ENCODE results near the gene QARS1. TPM values are rescaled to one million over a fixed set of nuclear protein-coding genes. Genes with fewer than 3 reads are reported as not detected.
A peak's percentile ranks its signal among the peaks of the same experiment; 100 is the strongest.

The QARS1 gene
- total RNA-seq, 1 donor from 2014 or later, result 393 TPM

DNA sequence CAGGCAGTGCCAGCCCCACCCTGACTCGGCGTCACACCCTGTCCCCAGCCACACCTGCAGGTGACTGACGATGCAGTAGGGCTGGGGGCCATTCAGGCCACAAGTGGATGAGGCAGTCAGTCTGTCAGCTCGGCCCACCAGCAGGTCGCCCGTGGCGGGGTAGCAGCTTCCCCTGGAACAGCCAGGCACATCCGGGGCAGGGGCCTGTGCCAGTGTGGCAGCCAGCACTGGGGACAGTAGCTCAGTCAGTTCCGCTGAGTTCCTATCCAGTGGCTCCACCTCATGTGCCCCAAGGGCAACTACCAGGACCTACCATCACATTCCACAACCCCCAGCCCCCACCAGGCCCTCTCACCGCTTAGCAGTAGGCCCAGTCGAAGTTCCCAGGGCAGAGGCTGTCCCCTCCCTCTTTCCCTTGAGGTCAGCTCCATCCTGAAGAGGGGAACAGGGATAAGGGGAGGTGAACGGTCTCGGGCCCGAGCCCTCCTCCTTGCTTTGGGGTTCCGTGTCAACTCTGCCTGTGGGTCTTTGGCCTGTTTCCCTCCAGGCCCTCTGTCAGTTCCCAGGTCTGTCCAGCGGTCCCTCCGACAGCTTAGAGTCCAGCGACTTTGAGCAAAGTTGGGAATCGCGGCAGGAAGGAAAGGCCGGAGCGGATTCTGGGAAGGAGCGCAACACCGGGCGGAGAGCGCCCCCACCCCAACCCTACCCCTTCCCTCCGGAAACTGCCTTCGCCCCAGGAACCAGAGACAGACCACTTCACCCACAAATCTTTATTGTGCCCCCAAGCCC, 28.1 kb upstream of the QARS1 start, which contains the start of gene LAMB2:
Gene LAMB2 (minus strand): TSS at position 614 of the 789 bp plus-strand sequence. CDS start 183 bp downstream, at position 431.
- Histone ChIP-seq H3K36me3 (ENCODE audit: control insufficient read depth in 3 of 3, insufficient read depth in 3 of 3, low read length in 3 of 3) (peaks cover 35 to 37% (median 36%) of the 10 kb centered on the region in 3 donors), H3K27me3 (ENCODE audit: control insufficient read depth in 3 of 3, insufficient read depth in 3 of 3, low read length in 3 of 3) (peaks cover 0 to 2% (median 0%) of the 10 kb centered on the region in 3 donors), H3K4me3 (ENCODE audit: low read length in 3 of 3) (peak within 1 kb of the TSS; percentile 91 to 99 (median 98)), H3K4me1 (ENCODE audit: control insufficient read depth in 3 of 3, insufficient read depth in 3 of 3, low read length in 3 of 3) (peaks cover 36 to 53% (median 37%) of the 10 kb centered on the region in 3 donors), H3K9ac (ENCODE audit: low read depth in 1 of 3, low read length in 3 of 3) (peak within 1 kb of the TSS; percentile 89 to 96 (median 92)), H3K27ac (ENCODE audit: low read depth, low read length) (peak within 1 kb of the TSS; percentile 88), H3K9me3 (ENCODE audit: control insufficient read depth in 3 of 3, low read length in 3 of 3) (no peaks in the 10 kb centered on the region)

DNA sequence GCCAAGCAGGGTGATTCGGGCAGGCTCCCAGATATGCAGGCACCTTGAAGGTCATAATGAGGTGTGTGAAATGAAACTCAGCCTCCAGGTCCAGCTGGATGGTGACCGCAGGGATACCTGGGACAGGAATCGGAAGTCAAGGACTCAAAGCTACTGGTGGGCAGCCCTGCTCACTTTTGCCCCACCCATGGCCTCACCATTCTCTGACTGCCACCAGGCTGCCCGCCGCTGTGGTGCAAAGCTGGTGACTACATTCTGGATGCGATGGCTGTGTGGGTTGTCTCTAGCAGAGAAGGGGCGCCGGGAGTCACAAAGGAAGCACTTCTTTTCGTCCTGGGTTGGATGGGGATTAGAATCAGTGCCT, 27.5 kb upstream of the QARS1 start:
- H3K4me1 ChIP-seq (ENCODE audit: control insufficient read depth in 3 of 3, insufficient read depth in 3 of 3, low read length in 3 of 3), result peaks cover 36 to 53% (median 37%) of the 10 kb centered on the region in 3 donors
- H3K27ac ChIP-seq (ENCODE audit: low read depth, low read length), result peak overlapping the region; percentile 88
- H3K9ac ChIP-seq (ENCODE audit: low read depth in 1 of 3, low read length in 3 of 3), result peak overlapping the region; percentile 89 to 96 (median 92)
- H3K4me3 ChIP-seq (ENCODE audit: low read length in 3 of 3), result peak overlapping the region; percentile 91 to 99 (median 98)
- H3K36me3 ChIP-seq (ENCODE audit: control insufficient read depth in 3 of 3, insufficient read depth in 3 of 3, low read length in 3 of 3), result peaks cover 35 to 39% (median 38%) of the 10 kb centered on the region in 3 donors
- H3K9me3 ChIP-seq (ENCODE audit: control insufficient read depth in 3 of 3, low read length in 3 of 3), result no peaks in the 10 kb centered on the region
- no peaks in the 10 kb centered on the region for H3K27me3 ChIP-seq (ENCODE audit: control insufficient read depth in 3 of 3, insufficient read depth in 3 of 3, low read length in 3 of 3)

DNA sequence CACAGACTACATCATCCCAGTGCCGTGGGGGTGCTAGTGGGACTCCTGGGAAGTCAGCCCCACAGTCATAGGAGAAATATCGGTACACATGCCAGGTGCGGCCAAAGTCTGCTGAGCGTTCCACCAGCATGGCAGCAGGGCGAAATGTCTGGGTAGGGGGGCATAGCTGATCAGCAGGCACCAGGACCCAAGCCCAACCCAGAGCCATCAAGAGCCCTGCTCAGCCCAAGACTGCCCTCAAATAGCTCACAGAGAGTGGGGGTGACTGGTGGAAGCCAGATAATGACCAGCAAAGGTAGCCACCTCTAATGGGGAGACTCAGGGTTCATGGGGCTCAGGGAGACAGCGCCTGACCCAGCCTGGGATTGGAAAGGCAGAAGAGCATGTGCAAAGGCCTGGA, 27.0 kb upstream of the QARS1 start:
- Histone ChIP-seq H3K36me3 (ENCODE audit: control insufficient read depth in 3 of 3, insufficient read depth in 3 of 3, low read length in 3 of 3) (peaks cover 38 to 44% (median 43%) of the 10 kb centered on the region in 3 donors), H3K27me3 (ENCODE audit: control insufficient read depth in 3 of 3, insufficient read depth in 3 of 3, low read length in 3 of 3) (no peaks in the 10 kb centered on the region), H3K4me1 (ENCODE audit: control insufficient read depth in 3 of 3, insufficient read depth in 3 of 3, low read length in 3 of 3) (peaks cover 36 to 53% (median 37%) of the 10 kb centered on the region in 3 donors), H3K9me3 (ENCODE audit: control insufficient read depth in 3 of 3, low read length in 3 of 3) (no peaks in the 10 kb centered on the region), H3K4me3 (ENCODE audit: low read length in 3 of 3) (peak overlapping the region; percentile 91 to 99 (median 98)), H3K27ac (ENCODE audit: low read depth, low read length) (peak overlapping the region; percentile 88), H3K9ac (ENCODE audit: low read depth in 1 of 3, low read length in 3 of 3) (peak overlapping the region; percentile 89 to 96 (median 92))

DNA sequence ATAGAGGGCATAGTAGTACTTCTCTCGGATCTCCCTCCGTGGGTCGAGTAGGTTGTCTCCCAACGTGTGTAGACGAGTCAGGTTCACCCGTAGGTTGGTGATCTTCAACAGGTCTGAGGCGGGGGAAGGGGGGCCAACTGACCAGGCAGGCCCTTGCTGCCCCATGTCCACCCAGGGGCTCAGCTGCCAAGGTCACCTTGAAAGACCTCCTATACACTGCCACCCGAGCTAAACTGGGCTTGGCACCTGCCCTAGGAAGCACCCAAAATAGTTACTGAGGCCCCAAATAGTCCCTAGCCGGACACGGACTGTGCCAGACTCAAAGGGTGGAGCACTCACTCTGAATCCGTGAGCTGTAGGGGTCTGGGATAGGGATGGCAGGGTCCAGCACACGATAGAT, 26.5 kb upstream of the QARS1 start:
- H3K36me3 ChIP-seq (ENCODE audit: control insufficient read depth in 3 of 3, insufficient read depth in 3 of 3, low read length in 3 of 3), result peaks cover 43 to 49% (median 48%) of the 10 kb centered on the region in 3 donors
- H3K27ac ChIP-seq (ENCODE audit: low read depth, low read length), result peak overlapping the region; percentile 88
- H3K9ac ChIP-seq (ENCODE audit: low read depth in 1 of 3, low read length in 3 of 3), result peak overlapping the region; percentile 89 to 96 (median 92)

DNA sequence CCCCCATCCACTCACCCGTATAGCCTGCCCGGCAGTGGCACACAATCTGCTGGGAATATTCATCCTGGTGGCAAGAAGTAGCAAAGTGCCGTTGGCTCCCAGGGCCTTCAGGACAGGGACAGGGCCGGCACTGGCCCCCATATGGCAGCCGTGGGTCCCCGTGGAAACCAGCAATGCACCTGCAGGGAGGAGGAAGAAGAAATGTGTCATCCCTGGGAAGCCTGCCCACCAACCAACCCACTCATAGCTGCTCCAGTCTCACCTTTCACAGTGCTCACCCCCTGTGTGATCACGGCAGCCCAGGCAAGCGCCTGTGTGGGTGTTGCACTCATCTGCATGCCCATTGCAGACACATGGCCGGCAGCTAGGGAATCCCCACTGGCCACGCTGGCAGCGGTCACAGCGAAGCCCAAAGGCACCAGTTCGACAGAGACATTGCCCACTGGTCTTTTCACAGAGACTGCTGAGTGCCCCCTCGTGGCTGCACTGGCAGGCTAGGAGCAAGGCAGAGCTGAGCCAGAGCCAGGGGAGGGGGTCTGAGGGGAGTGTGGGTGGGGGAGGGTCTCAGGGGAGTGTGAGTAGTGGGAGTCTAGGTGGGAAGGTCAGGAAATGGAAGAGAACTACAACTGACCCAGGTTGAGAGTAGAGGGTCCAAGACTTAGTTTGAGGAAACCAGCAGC, 20.6 kb upstream of the QARS1 start:
- Histone ChIP-seq H3K27me3 (ENCODE audit: control insufficient read depth in 3 of 3, insufficient read depth in 3 of 3, low read length in 3 of 3) (no peaks in the 10 kb centered on the region), H3K9me3 (ENCODE audit: control insufficient read depth in 3 of 3, low read length in 3 of 3) (no peaks in the 10 kb centered on the region), H3K9ac (ENCODE audit: low read depth in 1 of 3, low read length in 3 of 3) (no peak overlapping the region), H3K36me3 (ENCODE audit: control insufficient read depth in 3 of 3, insufficient read depth in 3 of 3, low read length in 3 of 3) (peaks cover 82% of the 10 kb centered on the region in 3 donors), H3K4me3 (ENCODE audit: low read length in 3 of 3) (no peak overlapping the region), H3K27ac (ENCODE audit: low read depth, low read length) (no peak overlapping the region), H3K4me1 (ENCODE audit: control insufficient read depth in 3 of 3, insufficient read depth in 3 of 3, low read length in 3 of 3) (peaks cover 15 to 29% (median 17%) of the 10 kb centered on the region in 3 donors)

More for the DNA sequence above, 26.5 kb upstream of the QARS1 start:
- no peaks in the 10 kb centered on the region for H3K27me3 ChIP-seq (ENCODE audit: control insufficient read depth in 3 of 3, insufficient read depth in 3 of 3, low read length in 3 of 3)
- no peaks in the 10 kb centered on the region for H3K9me3 ChIP-seq (ENCODE audit: control insufficient read depth in 3 of 3, low read length in 3 of 3)
- H3K4me1 ChIP-seq (ENCODE audit: control insufficient read depth in 3 of 3, insufficient read depth in 3 of 3, low read length in 3 of 3), result peaks cover 36 to 53% (median 37%) of the 10 kb centered on the region in 3 donors
- H3K4me3 ChIP-seq (ENCODE audit: low read length in 3 of 3), result peak overlapping the region; percentile 91 to 99 (median 98)

DNA sequence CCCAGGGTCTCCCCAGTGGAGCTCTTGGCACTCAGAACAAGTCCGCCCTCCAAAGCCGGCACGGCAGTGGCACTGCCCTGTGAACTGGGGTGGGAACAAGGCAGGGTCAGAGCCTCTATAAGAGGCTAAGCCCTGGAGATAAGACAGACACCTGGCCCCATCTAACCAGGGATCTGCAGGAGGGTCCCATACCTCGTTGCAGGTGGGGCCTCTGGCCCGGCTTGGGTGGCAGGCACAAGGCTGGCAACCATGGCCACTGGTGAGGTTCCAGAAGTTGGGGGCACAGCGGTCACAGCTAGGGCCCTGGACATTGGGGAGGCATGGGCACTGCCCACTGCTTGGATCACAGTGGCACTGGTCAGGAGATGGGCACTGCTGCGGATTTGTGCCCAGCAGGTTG, 19.6 kb upstream of the QARS1 start:
- Histone ChIP-seq H3K4me3 (ENCODE audit: low read length in 3 of 3) (no peak overlapping the region), H3K27me3 (ENCODE audit: control insufficient read depth in 3 of 3, insufficient read depth in 3 of 3, low read length in 3 of 3) (no peaks in the 10 kb centered on the region), H3K9me3 (ENCODE audit: control insufficient read depth in 3 of 3, low read length in 3 of 3) (no peaks in the 10 kb centered on the region), H3K9ac (ENCODE audit: low read depth in 1 of 3, low read length in 3 of 3) (no peak overlapping the region), H3K4me1 (ENCODE audit: control insufficient read depth in 3 of 3, insufficient read depth in 3 of 3, low read length in 3 of 3) (peaks cover 18 to 29% (median 20%) of the 10 kb centered on the region in 3 donors), H3K27ac (ENCODE audit: low read depth, low read length) (no peak overlapping the region), H3K36me3 (ENCODE audit: control insufficient read depth in 3 of 3, insufficient read depth in 3 of 3, low read length in 3 of 3) (peaks cover 72 to 73% (median 73%) of the 10 kb centered on the region in 3 donors)

DNA sequence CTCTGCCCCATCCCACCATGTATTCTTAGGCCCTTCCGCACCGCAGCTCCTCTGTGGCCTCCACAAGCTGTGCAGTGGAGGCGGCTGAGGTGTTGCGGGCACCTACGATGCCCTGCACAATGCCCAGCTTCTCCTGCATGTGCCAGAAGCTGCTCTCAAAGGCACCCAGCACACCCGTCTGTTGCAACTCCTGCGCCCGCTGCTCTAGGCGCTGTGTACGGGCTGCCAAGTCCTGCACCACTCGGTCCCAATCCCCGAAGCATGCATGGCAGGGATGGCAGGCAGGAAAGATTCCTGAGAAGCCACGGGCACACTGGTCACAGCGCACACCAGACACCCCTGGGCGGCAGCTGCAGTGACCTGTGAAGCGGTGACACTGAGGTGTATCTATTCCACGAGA, 19.1 kb upstream of the QARS1 start:
- Histone ChIP-seq H3K9ac (ENCODE audit: low read depth in 1 of 3, low read length in 3 of 3) (no peak overlapping the region), H3K9me3 (ENCODE audit: control insufficient read depth in 3 of 3, low read length in 3 of 3) (no peaks in the 10 kb centered on the region), H3K27ac (ENCODE audit: low read depth, low read length) (no peak overlapping the region), H3K4me1 (ENCODE audit: control insufficient read depth in 3 of 3, insufficient read depth in 3 of 3, low read length in 3 of 3) (peaks cover 23 to 34% (median 24%) of the 10 kb centered on the region in 3 donors), H3K27me3 (ENCODE audit: control insufficient read depth in 3 of 3, insufficient read depth in 3 of 3, low read length in 3 of 3) (no peaks in the 10 kb centered on the region), H3K36me3 (ENCODE audit: control insufficient read depth in 3 of 3, insufficient read depth in 3 of 3, low read length in 3 of 3) (peaks cover 67 to 72% (median 70%) of the 10 kb centered on the region in 3 donors), H3K4me3 (ENCODE audit: low read length in 3 of 3) (no peak overlapping the region)

DNA sequence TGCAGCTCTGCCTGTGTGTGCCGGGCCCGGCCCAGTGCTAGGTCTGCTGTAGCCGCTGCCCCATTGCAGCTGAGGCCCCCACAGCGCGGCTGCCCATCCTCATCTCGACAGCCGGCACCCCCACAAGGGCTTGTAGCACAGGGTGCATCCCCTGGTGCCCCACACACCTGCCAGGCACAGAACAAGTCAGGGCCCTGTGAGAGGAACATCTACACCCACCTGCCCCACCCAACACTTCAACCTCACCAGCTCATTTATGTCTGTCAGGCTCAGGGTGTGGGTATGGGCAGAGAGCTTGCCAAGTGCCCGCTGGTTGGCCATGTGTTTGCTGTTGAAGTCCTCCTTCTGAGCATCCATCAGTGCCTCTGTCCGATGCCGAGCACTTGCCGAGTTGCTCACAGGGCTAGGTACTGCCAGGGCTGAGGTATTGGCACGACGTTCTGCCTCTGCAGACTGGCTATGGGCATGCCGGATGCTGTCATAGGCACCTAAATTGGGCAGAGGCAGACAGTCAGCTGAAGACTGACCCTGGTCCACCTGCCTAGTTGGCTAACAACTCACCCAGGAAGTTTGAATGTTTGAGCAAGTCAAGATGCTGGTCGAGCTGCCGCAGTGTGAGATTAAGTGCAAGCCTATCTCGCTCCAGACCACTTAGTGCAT, 18.5 kb upstream of the QARS1 start:
- H3K4me1 ChIP-seq (ENCODE audit: control insufficient read depth in 3 of 3, insufficient read depth in 3 of 3, low read length in 3 of 3), result peaks cover 23 to 33% (median 24%) of the 10 kb centered on the region in 3 donors
- H3K27ac ChIP-seq (ENCODE audit: low read depth, low read length), result no peak overlapping the region
- no peak overlapping the region for H3K9ac ChIP-seq (ENCODE audit: low read depth in 1 of 3, low read length in 3 of 3)
- H3K27me3 ChIP-seq (ENCODE audit: control insufficient read depth in 3 of 3, insufficient read depth in 3 of 3, low read length in 3 of 3), result no peaks in the 10 kb centered on the region
- H3K4me3 ChIP-seq (ENCODE audit: low read length in 3 of 3), result no peak overlapping the region
- H3K9me3 ChIP-seq (ENCODE audit: control insufficient read depth in 3 of 3, low read length in 3 of 3), result no peaks in the 10 kb centered on the region
- peaks cover 64 to 69% (median 69%) of the 10 kb centered on the region in 3 donors for H3K36me3 ChIP-seq (ENCODE audit: control insufficient read depth in 3 of 3, insufficient read depth in 3 of 3, low read length in 3 of 3)

DNA sequence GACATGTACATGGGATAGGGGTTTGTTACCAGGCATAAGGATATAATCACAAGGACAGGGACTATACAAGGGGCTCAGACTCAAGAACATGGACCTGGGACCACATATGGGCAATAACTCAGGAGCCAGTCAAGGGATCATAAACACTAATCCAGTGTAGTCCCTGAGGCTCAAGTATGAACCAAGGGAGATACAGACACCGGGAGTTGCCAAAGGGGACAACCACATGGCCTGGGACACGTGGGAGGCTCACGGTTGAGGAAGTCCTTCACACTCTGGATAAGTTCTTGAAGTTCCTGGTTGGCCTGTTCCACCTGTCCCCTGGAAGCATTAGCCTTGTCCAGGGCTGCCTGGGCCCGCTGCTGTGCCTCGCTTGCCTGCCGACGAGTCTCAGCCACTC, 17.9 kb upstream of the QARS1 start:
- no peaks in the 10 kb centered on the region for H3K27me3 ChIP-seq (ENCODE audit: control insufficient read depth in 3 of 3, insufficient read depth in 3 of 3, low read length in 3 of 3)
- no peak overlapping the region for H3K27ac ChIP-seq (ENCODE audit: low read depth, low read length)
- no peak overlapping the region for H3K9ac ChIP-seq (ENCODE audit: low read depth in 1 of 3, low read length in 3 of 3)
- H3K9me3 ChIP-seq (ENCODE audit: control insufficient read depth in 3 of 3, low read length in 3 of 3), result no peaks in the 10 kb centered on the region
- no peak overlapping the region for H3K4me3 ChIP-seq (ENCODE audit: low read length in 3 of 3)
- peaks cover 69 to 74% (median 73%) of the 10 kb centered on the region in 3 donors for H3K36me3 ChIP-seq (ENCODE audit: control insufficient read depth in 3 of 3, insufficient read depth in 3 of 3, low read length in 3 of 3)
- peaks cover 23 to 36% (median 24%) of the 10 kb centered on the region in 3 donors for H3K4me1 ChIP-seq (ENCODE audit: control insufficient read depth in 3 of 3, insufficient read depth in 3 of 3, low read length in 3 of 3)

Measured in skeletal muscle tissue (tissue), 4 donors.